ENCODE measurements around the gene LHX3. TPM values are rescaled to one million over a fixed set of nuclear protein-coding genes. Genes with fewer than 3 reads are reported as not detected.

LHX3 gene
- total RNA-seq, 1 experiment from 2014 or later = 0.22 TPM

DNA sequence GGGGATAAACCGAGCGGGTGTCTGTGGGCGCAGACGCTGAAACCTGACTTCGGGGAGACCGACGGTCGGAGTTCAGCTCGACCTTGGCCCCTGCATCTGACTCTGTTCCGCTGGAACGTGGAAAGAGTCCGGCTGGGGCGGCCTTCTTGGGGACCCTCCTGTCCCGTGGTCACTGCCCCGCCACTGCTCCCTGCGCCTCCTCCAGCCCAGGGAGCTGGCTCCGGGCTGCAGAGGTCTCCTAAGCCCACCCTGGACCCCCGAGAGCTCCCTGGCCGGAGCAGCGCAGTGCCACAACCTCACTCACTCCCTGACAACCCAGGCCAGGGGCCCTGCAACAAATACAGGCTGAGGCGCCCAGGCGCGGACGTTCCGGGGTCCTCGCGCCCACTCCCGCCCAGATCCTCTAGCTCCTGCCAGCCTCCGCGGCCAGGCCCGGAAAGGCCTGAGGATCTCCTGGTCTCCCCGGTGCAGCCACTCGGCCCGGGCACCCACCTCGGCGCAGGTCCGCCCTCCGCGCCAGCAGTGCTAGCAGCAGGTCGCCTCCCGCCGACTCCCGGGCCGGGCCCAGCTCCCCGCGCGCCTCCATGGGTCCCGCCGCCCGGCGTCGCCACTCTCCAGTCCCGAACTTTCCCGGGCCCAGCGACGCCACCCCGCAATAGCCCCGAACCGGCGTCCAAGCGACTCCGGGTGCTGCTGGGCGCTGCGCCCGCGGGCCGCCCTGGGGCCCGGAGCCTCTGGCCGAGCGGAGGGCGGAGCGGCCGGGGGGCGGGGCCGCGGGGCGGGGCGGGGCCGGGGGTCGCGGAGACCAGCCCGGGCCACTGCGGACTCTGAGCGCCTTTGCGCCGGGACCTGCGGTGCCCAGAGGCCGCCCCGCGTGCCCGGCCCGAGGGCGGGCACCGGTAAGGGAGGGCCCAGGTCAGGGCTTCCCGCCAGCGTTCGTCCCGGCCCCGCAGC, 2.2 kb downstream of the LHX3 start:
- BruUV-seq (replicated peaks) = no TSS peak
- Histone ChIP-seq H3K36me3 (ENCODE audit: low read depth) (no peaks in the 10 kb centered on the region), H3K27ac (no peak overlapping the region), H3K79me2 (ENCODE audit: low read depth) (no peaks in the 10 kb centered on the region), H3K4me2 (no peak overlapping the region), H2AFZ (no peak overlapping the region), H3K4me3 (no peak overlapping the region), H4K20me1 (ENCODE audit: insufficient read depth) (peaks cover 6% of the 10 kb centered on the region; the same call in 1 of the 2 replicates), H3K4me1 (replicated peaks; ENCODE audit: insufficient read depth) (no peaks in the 10 kb centered on the region), H3F3A (ENCODE audit: insufficient read depth, low read depth) (no peaks in the 10 kb centered on the region; the same call in 1 of the 2 replicates), H3K9me2 (ENCODE audit: insufficient read depth) (no peaks in the 10 kb centered on the region), H3K9me3 (ENCODE audit: insufficient read depth, low read depth) (no peaks in the 10 kb centered on the region), H3K27me3 (ENCODE audit: insufficient read depth, low read depth) (no peaks in the 10 kb centered on the region)
- ChIA-PET POLR2A (ENCODE audit: unreplicated experiment) (no interaction called here), CTCF (interaction anchor here (0.7 to 0.8 kb wide), 2 partner anchors 24 to 98 kb away, joined by 5 to 10 read pairs; no protein-coding TSS in a partner anchor)
- intact Hi-C loops (cut with micrococcal nuclease; ENCODE audit: unreplicated experiment) = no loop called here
- no peak for DNase-seq
- TF ChIP-seq, protein P1, sequence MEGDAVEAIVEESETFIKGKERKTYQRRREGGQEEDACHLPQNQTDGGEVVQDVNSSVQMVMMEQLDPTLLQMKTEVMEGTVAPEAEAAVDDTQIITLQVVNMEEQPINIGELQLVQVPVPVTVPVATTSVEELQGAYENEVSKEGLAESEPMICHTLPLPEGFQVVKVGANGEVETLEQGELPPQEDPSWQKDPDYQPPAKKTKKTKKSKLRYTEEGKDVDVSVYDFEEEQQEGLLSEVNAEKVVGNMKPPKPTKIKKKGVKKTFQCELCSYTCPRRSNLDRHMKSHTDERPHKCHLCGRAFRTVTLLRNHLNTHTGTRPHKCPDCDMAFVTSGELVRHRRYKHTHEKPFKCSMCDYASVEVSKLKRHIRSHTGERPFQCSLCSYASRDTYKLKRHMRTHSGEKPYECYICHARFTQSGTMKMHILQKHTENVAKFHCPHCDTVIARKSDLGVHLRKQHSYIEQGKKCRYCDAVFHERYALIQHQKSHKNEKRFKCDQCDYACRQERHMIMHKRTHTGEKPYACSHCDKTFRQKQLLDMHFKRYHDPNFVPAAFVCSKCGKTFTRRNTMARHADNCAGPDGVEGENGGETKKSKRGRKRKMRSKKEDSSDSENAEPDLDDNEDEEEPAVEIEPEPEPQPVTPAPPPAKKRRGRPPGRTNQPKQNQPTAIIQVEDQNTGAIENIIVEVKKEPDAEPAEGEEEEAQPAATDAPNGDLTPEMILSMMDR (conservative IDR thresholded peaks at IDR 0.05) = no peak
- TF ChIP-seq EZH2 (IDR thresholded peaks at IDR 0.05; ENCODE audit: low read depth) = no peak

DNA sequence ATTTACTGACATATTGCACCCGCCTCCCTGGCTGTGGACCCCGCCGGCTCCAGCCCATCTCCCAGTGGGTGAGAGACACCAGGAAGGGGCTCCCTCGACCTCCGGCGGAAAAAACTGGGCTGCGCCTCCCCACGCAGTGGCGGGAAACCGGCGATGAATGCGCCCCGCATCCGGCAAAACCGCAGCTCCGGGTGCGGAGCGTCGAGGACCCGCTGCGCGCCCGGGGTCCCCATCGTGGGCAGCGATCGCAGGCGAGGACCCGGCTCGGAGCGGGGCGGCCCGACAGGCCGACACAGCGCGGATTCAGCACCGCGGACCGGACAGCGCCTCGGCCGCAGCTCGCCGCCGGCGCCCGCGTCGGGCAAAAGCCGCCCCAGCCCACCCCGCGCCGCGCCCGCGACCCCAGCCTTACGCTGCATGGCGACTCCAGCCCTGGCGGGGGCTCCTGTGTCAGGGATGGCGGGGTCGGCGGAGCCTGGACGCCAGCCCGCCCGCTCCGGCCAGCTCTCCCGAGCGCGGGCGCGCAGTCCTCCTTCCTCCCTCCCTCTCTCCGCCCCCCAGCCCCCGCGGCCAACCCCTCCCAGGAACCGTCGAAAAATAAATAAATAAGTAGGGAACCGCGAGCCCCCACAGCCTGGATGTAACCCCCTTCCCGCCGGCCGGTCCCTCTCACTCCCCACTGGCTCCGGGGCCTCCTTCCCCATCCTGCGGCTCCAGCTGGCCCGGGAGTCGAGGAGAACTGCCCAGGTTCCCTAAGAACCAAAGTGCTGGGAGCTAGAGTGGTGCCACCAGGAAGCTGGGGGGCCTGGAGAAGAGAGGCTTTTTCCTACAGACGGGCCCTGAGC, 3.1 kb downstream of the LHX3 start:
- H3K4me2 ChIP-seq = no peak overlapping the region
- no peaks in the 10 kb centered on the region for H3F3A ChIP-seq (ENCODE audit: insufficient read depth, low read depth)
- H3K36me3 ChIP-seq (ENCODE audit: low read depth) = no peaks in the 10 kb centered on the region
- no peak for DNase-seq
- no peak overlapping the region for H3K27ac ChIP-seq
- no peaks in the 10 kb centered on the region for H3K9me2 ChIP-seq (ENCODE audit: insufficient read depth)
- CTCF ChIA-PET = interaction anchor here (0.8 kb wide), 1 partner anchor 97 kb away, joined by 5 read pairs; no protein-coding TSS in a partner anchor
- H3K9me3 ChIP-seq (ENCODE audit: insufficient read depth, low read depth) = no peaks in the 10 kb centered on the region
- POLR2A ChIA-PET (ENCODE audit: unreplicated experiment) = no interaction called here
- no peak overlapping the region for H3K4me3 ChIP-seq
- peaks cover 3% of the 10 kb centered on the region for H3K4me1 ChIP-seq (replicated peaks; ENCODE audit: insufficient read depth)
- no peaks in the 10 kb centered on the region for H3K27me3 ChIP-seq (ENCODE audit: insufficient read depth, low read depth)
- TF ChIP-seq, protein P1 (conservative IDR thresholded peaks at IDR 0.05) = no peak
- TF ChIP-seq EZH2 (IDR thresholded peaks at IDR 0.05; ENCODE audit: low read depth) = no peak
- intact Hi-C loops (cut with micrococcal nuclease; ENCODE audit: unreplicated experiment) = no loop called here
- no TSS peak for BruUV-seq (replicated peaks)
- H2AFZ ChIP-seq = no peak overlapping the region
- H3K79me2 ChIP-seq (ENCODE audit: low read depth) = no peaks in the 10 kb centered on the region
- H4K20me1 ChIP-seq (ENCODE audit: insufficient read depth) = peaks cover 6% of the 10 kb centered on the region; the same call in 1 of the 2 replicates

DNA sequence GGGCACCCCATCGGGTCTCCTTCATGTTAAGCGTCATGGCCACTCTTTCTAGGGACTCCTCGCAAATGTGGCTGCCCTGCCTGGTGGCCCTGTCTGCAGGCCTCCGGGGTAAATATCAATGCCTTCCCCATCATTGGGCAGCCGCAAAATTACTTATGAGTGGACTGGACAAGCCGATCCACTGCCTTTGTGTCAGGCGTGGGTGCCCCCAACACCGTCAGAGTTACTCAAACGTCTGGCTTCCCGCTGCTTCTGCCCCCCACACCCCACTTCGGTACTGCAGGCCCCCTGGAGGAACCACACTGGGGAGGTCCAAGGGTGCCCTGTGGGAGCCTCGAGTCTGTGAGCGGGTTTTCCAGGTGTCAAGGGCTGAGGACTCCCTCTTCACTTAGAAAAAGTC, 3.8 kb downstream of the LHX3 start:
- H4K20me1 ChIP-seq (ENCODE audit: insufficient read depth) = peaks cover 6% of the 10 kb centered on the region; the same call in 1 of the 2 replicates
- no peak for TF ChIP-seq EZH2 (IDR thresholded peaks at IDR 0.05; ENCODE audit: low read depth)
- TF ChIP-seq, protein P1 (conservative IDR thresholded peaks at IDR 0.05) = no peak
- ChIA-PET CTCF (no interaction called here), POLR2A (ENCODE audit: unreplicated experiment) (no interaction called here)
- peaks cover 10% of the 10 kb centered on the region for H3K4me1 ChIP-seq (replicated peaks; ENCODE audit: insufficient read depth)
- no peaks in the 10 kb centered on the region for H3K36me3 ChIP-seq (ENCODE audit: low read depth)
- H3K9me3 ChIP-seq (ENCODE audit: insufficient read depth, low read depth) = no peaks in the 10 kb centered on the region
- H3K9me2 ChIP-seq (ENCODE audit: insufficient read depth) = no peaks in the 10 kb centered on the region
- no peak overlapping the region for H2AFZ ChIP-seq
- no peak overlapping the region for H3K4me3 ChIP-seq
- H3K4me2 ChIP-seq = no peak overlapping the region
- H3F3A ChIP-seq (ENCODE audit: insufficient read depth, low read depth) = no peaks in the 10 kb centered on the region
- H3K79me2 ChIP-seq (ENCODE audit: low read depth) = no peaks in the 10 kb centered on the region
- DNase-seq = no peak
- intact Hi-C loops (cut with micrococcal nuclease; ENCODE audit: unreplicated experiment) = no loop called here
- H3K27ac ChIP-seq = no peak overlapping the region
- no TSS peak for BruUV-seq (replicated peaks)
- H3K27me3 ChIP-seq (ENCODE audit: insufficient read depth, low read depth) = peaks cover 3% of the 10 kb centered on the region; the same call in 1 of the 2 replicates

Measured in PC-9 (cell line).